GM23338 (cell line): ENCODE measurements around the gene CIAO3.

Experiments used
- CREB1 ChIP-seq: fragments of 250-450 bp; sonication (Bioruptor Pico); IDR thresholded peaks from 2 replicates; pipeline ENCODE4 v1.5.0; 2020; ENCODE audit warnings: low read depth, mild to moderate bottlenecking, moderate library complexity
- ETS1 ChIP-seq: IDR thresholded peaks from 2 replicates; pipeline ENCODE4 v1.6.1; 2016; ENCODE audit warnings: antibody characterized with exemption
- EZH2 ChIP-seq: fragments of 200-600 bp; sonication (generic); IDR thresholded peaks from one replicate; pipeline ENCODE4 v1.8.0; 2017; ENCODE audit warnings: antibody characterized with exemption, mild to moderate bottlenecking, low read depth; ENCODE audit not compliant: unreplicated experiment
- EZH2phosphoT487 ChIP-seq: fragments of 200-600 bp; sonication (generic); IDR thresholded peaks from one replicate; pipeline ENCODE4 v1.8.1; 2018; ENCODE audit warnings: antibody characterized with exemption; ENCODE audit not compliant: unreplicated experiment
- JUNB ChIP-seq: IDR thresholded peaks from one replicate; pipeline ENCODE4 v1.6.1; 2016; ENCODE audit warnings: antibody characterized with exemption; ENCODE audit not compliant: unreplicated experiment
- NANOG ChIP-seq: IDR thresholded peaks from 2 replicates; pipeline ENCODE4 v1.6.1; 2016; ENCODE audit warnings: antibody characterized with exemption, borderline replicate concordance
- POLR2AphosphoS5 ChIP-seq: IDR thresholded peaks from 2 replicates; pipeline ENCODE4 v1.6.1; 2016; ENCODE audit warnings: antibody characterized with exemption, low read depth
- STAT1 ChIP-seq: IDR thresholded peaks from one replicate; pipeline ENCODE4 v1.6.1; 2016; ENCODE audit warnings: antibody characterized with exemption; ENCODE audit not compliant: unreplicated experiment
- ZNF114 ChIP-seq: fragments of 250-450 bp; sonication (Bioruptor Pico); IDR thresholded peaks from 2 replicates; pipeline ENCODE4 v1.5.0; 2020; ENCODE audit warnings: mild to moderate bottlenecking, moderate library complexity
- ZNF331 ChIP-seq: fragments of 250-450 bp; sonication (Bioruptor Pico); IDR thresholded peaks from 2 replicates; pipeline ENCODE4 v1.5.0; 2020; ENCODE audit warnings: low read depth, mild to moderate bottlenecking, moderate library complexity
- TF ChIP-seq, protein P1 (sequence below), 2 experiments: fragments of 200-600 bp in 1 of 2; sonication (generic) in 1 of 2; conservative IDR thresholded peaks; 2 replicates each; pipeline versions ENCODE4 v1.5.1 to v1.6.1; 2016 to 2017; ENCODE audit warnings: antibody characterized with exemption in 2 of 2, low read depth in 2 of 2, mild to moderate bottlenecking in 2 of 2, moderate library complexity in 1 of 2
- TF ChIP-seq, protein P2 (sequence below): IDR thresholded peaks from one replicate; pipeline ENCODE4 v1.6.1; 2018; ENCODE audit warnings: antibody characterized with exemption; ENCODE audit not compliant: unreplicated experiment
- TF ChIP-seq, protein P3 (sequence below): fragments of 250-450 bp; sonication (Bioruptor Pico); IDR thresholded peaks from 2 replicates; pipeline ENCODE4 v1.5.0; 2020; ENCODE audit warnings: mild to moderate bottlenecking, moderate library complexity

GRCh38 chr16:689175-689897 lies 51.5 kb downstream of the CIAO3 start:
- TF ChIP-seq, protein P1, sequence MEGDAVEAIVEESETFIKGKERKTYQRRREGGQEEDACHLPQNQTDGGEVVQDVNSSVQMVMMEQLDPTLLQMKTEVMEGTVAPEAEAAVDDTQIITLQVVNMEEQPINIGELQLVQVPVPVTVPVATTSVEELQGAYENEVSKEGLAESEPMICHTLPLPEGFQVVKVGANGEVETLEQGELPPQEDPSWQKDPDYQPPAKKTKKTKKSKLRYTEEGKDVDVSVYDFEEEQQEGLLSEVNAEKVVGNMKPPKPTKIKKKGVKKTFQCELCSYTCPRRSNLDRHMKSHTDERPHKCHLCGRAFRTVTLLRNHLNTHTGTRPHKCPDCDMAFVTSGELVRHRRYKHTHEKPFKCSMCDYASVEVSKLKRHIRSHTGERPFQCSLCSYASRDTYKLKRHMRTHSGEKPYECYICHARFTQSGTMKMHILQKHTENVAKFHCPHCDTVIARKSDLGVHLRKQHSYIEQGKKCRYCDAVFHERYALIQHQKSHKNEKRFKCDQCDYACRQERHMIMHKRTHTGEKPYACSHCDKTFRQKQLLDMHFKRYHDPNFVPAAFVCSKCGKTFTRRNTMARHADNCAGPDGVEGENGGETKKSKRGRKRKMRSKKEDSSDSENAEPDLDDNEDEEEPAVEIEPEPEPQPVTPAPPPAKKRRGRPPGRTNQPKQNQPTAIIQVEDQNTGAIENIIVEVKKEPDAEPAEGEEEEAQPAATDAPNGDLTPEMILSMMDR (conservative IDR thresholded peaks at IDR 0.05; ENCODE audit: low read depth in 2 of 2) = no peak
- TF ChIP-seq POLR2AphosphoS5 = no peak
- TF ChIP-seq EZH2 = no peak
- TF ChIP-seq, protein P2, sequence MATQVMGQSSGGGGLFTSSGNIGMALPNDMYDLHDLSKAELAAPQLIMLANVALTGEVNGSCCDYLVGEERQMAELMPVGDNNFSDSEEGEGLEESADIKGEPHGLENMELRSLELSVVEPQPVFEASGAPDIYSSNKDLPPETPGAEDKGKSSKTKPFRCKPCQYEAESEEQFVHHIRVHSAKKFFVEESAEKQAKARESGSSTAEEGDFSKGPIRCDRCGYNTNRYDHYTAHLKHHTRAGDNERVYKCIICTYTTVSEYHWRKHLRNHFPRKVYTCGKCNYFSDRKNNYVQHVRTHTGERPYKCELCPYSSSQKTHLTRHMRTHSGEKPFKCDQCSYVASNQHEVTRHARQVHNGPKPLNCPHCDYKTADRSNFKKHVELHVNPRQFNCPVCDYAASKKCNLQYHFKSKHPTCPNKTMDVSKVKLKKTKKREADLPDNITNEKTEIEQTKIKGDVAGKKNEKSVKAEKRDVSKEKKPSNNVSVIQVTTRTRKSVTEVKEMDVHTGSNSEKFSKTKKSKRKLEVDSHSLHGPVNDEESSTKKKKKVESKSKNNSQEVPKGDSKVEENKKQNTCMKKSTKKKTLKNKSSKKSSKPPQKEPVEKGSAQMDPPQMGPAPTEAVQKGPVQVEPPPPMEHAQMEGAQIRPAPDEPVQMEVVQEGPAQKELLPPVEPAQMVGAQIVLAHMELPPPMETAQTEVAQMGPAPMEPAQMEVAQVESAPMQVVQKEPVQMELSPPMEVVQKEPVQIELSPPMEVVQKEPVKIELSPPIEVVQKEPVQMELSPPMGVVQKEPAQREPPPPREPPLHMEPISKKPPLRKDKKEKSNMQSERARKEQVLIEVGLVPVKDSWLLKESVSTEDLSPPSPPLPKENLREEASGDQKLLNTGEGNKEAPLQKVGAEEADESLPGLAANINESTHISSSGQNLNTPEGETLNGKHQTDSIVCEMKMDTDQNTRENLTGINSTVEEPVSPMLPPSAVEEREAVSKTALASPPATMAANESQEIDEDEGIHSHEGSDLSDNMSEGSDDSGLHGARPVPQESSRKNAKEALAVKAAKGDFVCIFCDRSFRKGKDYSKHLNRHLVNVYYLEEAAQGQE = no peak
- TF ChIP-seq ETS1 = no peak
- TF ChIP-seq CREB1 (CRISPR knock-in tag) = no peak
- TF ChIP-seq, protein P3, sequence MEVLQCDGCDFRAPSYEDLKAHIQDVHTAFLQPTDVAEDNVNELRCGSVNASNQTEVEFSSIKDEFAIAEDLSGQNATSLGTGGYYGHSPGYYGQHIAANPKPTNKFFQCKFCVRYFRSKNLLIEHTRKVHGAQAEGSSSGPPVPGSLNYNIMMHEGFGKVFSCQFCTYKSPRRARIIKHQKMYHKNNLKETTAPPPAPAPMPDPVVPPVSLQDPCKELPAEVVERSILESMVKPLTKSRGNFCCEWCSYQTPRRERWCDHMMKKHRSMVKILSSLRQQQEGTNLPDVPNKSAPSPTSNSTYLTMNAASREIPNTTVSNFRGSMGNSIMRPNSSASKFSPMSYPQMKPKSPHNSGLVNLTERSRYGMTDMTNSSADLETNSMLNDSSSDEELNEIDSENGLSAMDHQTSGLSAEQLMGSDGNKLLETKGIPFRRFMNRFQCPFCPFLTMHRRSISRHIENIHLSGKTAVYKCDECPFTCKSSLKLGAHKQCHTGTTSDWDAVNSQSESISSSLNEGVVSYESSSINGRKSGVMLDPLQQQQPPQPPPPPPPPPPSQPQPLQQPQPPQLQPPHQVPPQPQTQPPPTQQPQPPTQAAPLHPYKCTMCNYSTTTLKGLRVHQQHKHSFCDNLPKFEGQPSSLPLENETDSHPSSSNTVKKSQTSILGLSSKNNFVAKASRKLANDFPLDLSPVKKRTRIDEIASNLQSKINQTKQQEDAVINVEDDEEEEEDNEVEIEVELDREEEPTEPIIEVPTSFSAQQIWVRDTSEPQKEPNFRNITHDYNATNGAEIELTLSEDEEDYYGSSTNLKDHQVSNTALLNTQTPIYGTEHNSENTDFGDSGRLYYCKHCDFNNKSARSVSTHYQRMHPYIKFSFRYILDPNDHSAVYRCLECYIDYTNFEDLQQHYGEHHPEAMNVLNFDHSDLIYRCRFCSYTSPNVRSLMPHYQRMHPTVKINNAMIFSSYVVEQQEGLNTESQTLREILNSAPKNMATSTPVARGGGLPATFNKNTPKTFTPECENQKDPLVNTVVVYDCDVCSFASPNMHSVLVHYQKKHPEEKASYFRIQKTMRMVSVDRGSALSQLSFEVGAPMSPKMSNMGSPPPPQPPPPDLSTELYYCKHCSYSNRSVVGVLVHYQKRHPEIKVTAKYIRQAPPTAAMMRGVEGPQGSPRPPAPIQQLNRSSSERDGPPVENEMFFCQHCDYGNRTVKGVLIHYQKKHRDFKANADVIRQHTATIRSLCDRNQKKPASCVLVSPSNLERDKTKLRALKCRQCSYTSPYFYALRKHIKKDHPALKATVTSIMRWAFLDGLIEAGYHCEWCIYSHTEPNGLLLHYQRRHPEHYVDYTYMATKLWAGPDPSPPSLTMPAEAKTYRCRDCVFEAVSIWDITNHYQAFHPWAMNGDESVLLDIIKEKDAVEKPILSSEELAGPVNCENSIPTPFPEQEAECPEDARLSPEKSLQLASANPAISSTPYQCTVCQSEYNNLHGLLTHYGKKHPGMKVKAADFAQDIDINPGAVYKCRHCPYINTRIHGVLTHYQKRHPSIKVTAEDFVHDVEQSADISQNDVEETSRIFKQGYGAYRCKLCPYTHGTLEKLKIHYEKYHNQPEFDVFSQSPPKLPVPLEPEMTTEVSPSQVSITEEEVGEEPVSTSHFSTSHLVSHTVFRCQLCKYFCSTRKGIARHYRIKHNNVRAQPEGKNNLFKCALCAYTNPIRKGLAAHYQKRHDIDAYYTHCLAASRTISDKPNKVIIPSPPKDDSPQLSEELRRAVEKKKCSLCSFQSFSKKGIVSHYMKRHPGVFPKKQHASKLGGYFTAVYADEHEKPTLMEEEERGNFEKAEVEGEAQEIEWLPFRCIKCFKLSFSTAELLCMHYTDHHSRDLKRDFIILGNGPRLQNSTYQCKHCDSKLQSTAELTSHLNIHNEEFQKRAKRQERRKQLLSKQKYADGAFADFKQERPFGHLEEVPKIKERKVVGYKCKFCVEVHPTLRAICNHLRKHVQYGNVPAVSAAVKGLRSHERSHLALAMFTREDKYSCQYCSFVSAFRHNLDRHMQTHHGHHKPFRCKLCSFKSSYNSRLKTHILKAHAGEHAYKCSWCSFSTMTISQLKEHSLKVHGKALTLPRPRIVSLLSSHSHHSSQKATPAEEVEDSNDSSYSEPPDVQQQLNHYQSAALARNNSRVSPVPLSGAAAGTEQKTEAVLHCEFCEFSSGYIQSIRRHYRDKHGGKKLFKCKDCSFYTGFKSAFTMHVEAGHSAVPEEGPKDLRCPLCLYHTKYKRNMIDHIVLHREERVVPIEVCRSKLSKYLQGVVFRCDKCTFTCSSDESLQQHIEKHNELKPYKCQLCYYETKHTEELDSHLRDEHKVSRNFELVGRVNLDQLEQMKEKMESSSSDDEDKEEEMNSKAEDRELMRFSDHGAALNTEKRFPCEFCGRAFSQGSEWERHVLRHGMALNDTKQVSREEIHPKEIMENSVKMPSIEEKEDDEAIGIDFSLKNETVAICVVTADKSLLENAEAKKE = no peak
- TF ChIP-seq NANOG = no peak
- no peak for TF ChIP-seq EZH2phosphoT487
- no peak for TF ChIP-seq ZNF114 (CRISPR knock-in tag)
- no peak for TF ChIP-seq JUNB
- no peak for TF ChIP-seq STAT1
- TF ChIP-seq ZNF331 (CRISPR knock-in tag) = no peak
